Mononuclear cell (primary cell): Measurements from ENCODE around the gene LHFPL5. TPM values are rescaled to one million over a fixed set of nuclear protein-coding genes. Genes with fewer than 3 reads are reported as not detected.

ENCODE experiments used
- H3K27me3 ChIP-seq: 2 replicates; pipeline ENCODE4 v1.6.0; 2011; ENCODE audit warnings: low read length, control low read depth; ENCODE audit not compliant: insufficient read depth
- H3K4me1 ChIP-seq: 2 replicates; pipeline ENCODE4 v1.5.1; 2011; ENCODE audit warnings: mild to moderate bottlenecking, low read length, control low read depth; ENCODE audit not compliant: insufficient read depth
- H3K4me3 ChIP-seq: 2 replicates; pipeline ENCODE4 v1.5.1; 2011; ENCODE audit warnings: mild to moderate bottlenecking, low read length, moderate library complexity
- H3K9me3 ChIP-seq: 2 replicates; pipeline ENCODE4 v1.5.1; 2011; ENCODE audit warnings: low read depth, mild to moderate bottlenecking, control low read depth, low read length
- total RNA-seq: library from RNA; depleted of rRNA; stranded (reverse); fragments of >200 nt; gene quantifications from one replicate; pipeline ENCODE4 v1.2.3, GENCODE V29; 2012

LHFPL5 gene
- total RNA-seq, 1 donor, result not detected

- Histone ChIP-seq H3K27me3 (peaks cover 3% of the 10 kb centered on the region), H3K4me1 (peaks cover 4% of the 10 kb centered on the region), H3K9me3 (no peaks in the 10 kb centered on the region), H3K4me3 (no peak overlapping the region)
Observed at GRCh38 chr6:35810971-35811698, 6.0 kb downstream of the LHFPL5 start.

GRCh38 chr6:35811699-35811995, 6.5 kb downstream of the LHFPL5 start:
- Histone ChIP-seq H3K4me3 (no peak overlapping the region), H3K9me3 (no peaks in the 10 kb centered on the region), H3K4me1 (peaks cover 4% of the 10 kb centered on the region), H3K27me3 (peaks cover 3% of the 10 kb centered on the region)

GRCh38 chr6:35817515-35817914, 12.4 kb downstream of the LHFPL5 start:
- Histone ChIP-seq H3K4me1 (no peaks in the 10 kb centered on the region), H3K9me3 (peaks cover 6% of the 10 kb centered on the region), H3K27me3 (no peaks in the 10 kb centered on the region), H3K4me3 (no peak overlapping the region)

GRCh38 chr6:35823601-35824000, 18.4 kb downstream of the LHFPL5 start:
- H3K4me1 ChIP-seq, result no peaks in the 10 kb centered on the region
- H3K27me3 ChIP-seq, result no peaks in the 10 kb centered on the region
- H3K4me3 ChIP-seq, result no peak overlapping the region
- H3K9me3 ChIP-seq, result no peaks in the 10 kb centered on the region

GRCh38 chr6:35824552-35825192, 19.5 kb downstream of the LHFPL5 start:
- Histone ChIP-seq H3K4me1 (no peaks in the 10 kb centered on the region), H3K9me3 (no peaks in the 10 kb centered on the region), H3K27me3 (no peaks in the 10 kb centered on the region), H3K4me3 (no peak overlapping the region)

GRCh38 chr6:35829306-35829705, 24.2 kb downstream of the LHFPL5 start:
- H3K9me3 ChIP-seq, result no peaks in the 10 kb centered on the region
- no peak overlapping the region for H3K4me3 ChIP-seq
- H3K4me1 ChIP-seq, result peaks cover 13% of the 10 kb centered on the region
- H3K27me3 ChIP-seq, result no peaks in the 10 kb centered on the region

- no peaks in the 10 kb centered on the region for H3K9me3 ChIP-seq
- H3K27me3 ChIP-seq, result no peaks in the 10 kb centered on the region
- H3K4me3 ChIP-seq, result no peak overlapping the region
- H3K4me1 ChIP-seq, result peaks cover 31% of the 10 kb centered on the region
Observed at GRCh38 chr6:35831257-35832007, 26.3 kb downstream of the LHFPL5 start.

GRCh38 chr6:35833536-35833935, 28.4 kb downstream of the LHFPL5 start:
- no peak overlapping the region for H3K4me3 ChIP-seq
- no peaks in the 10 kb centered on the region for H3K9me3 ChIP-seq
- H3K4me1 ChIP-seq, result peaks cover 37% of the 10 kb centered on the region
- no peaks in the 10 kb centered on the region for H3K27me3 ChIP-seq

GRCh38 chr6:35839019-35839418, 33.9 kb downstream of the LHFPL5 start:
- Histone ChIP-seq H3K9me3 (no peaks in the 10 kb centered on the region), H3K4me3 (no peak overlapping the region), H3K4me1 (peaks cover 27% of the 10 kb centered on the region)

GRCh38 chr6:35842381-35842780, 37.2 kb downstream of the LHFPL5 start:
- Histone ChIP-seq H3K4me3 (no peak overlapping the region), H3K27me3 (no peaks in the 10 kb centered on the region), H3K4me1 (peaks cover 2% of the 10 kb centered on the region), H3K9me3 (no peaks in the 10 kb centered on the region)

More at GRCh38 chr6:35839019-35839418, 33.9 kb downstream of the LHFPL5 start:
- H3K27me3 ChIP-seq, result no peaks in the 10 kb centered on the region

- Histone ChIP-seq H3K4me3 (no peak overlapping the region), H3K27me3 (no peaks in the 10 kb centered on the region), H3K4me1 (peaks cover 2% of the 10 kb centered on the region), H3K9me3 (no peaks in the 10 kb centered on the region)
Observed at GRCh38 chr6:35844290-35844689, 39.1 kb downstream of the LHFPL5 start.

GRCh38 chr6:35850208-35850607, 45.1 kb downstream of the LHFPL5 start:
- Histone ChIP-seq H3K4me1 (peaks cover 24% of the 10 kb centered on the region), H3K4me3 (no peak overlapping the region), H3K9me3 (no peaks in the 10 kb centered on the region), H3K27me3 (no peaks in the 10 kb centered on the region)

GRCh38 chr6:35852994-35853393, 47.8 kb downstream of the LHFPL5 start:
- Histone ChIP-seq H3K27me3 (no peaks in the 10 kb centered on the region), H3K4me1 (peaks cover 24% of the 10 kb centered on the region), H3K9me3 (no peaks in the 10 kb centered on the region), H3K4me3 (no peak overlapping the region)

- Histone ChIP-seq H3K4me1 (peaks cover 8% of the 10 kb centered on the region), H3K4me3 (no peak overlapping the region), H3K27me3 (no peaks in the 10 kb centered on the region), H3K9me3 (no peaks in the 10 kb centered on the region)
Observed at GRCh38 chr6:35856250-35856649, 51.1 kb downstream of the LHFPL5 start.

- Histone ChIP-seq H3K27me3 (no peaks in the 10 kb centered on the region), H3K9me3 (no peaks in the 10 kb centered on the region), H3K4me1 (no peaks in the 10 kb centered on the region), H3K4me3 (no peak overlapping the region)
Observed at GRCh38 chr6:35857853-35858252, 52.7 kb downstream of the LHFPL5 start.
